GM10847 (cell line): ENCODE results near the gene HTATSF1.

Source experiments
- POLR2A ChIP-seq: IDR thresholded peaks from 2 replicates; pipeline ENCODE4 v1.6.1; 2011; ENCODE audit not compliant: insufficient read length; ENCODE audit errors: extremely low read depth

The HTATSF1 gene

DNA sequence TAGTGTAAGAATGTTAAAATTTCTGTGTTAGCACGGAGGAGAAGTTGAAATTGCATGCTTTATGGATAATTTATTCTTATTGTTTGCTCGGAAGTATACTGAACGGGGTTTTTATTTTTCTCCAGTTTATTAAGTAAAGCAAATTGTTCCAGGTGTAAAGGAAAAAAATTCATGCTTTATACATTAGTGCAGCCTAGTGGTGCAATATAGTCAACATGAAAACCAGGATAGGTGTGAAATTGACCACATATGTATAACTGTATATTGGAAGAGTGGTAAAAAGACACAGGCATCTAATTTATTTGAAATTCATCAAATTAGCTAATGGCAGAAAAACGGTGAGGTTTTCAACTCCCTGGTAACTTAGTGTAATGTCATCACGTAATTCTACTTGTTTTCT is 8.7 kb upstream of the HTATSF1 start:
- no peak for TF ChIP-seq POLR2A

DNA sequence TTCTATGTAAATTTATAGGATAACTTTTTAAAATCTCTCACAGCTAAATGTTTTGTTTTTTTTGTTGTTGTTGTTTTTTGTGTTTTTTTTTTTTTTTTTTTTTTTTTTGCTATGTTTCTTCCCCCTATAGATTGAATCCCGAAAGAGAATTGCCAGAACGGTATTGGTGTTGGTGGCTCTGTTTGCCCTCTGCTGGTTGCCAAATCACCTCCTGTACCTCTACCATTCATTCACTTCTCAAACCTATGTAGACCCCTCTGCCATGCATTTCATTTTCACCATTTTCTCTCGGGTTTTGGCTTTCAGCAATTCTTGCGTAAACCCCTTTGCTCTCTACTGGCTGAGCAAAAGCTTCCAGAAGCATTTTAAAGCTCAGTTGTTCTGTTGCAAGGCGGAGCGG is 5.6 kb upstream of the HTATSF1 start:
- no peak for TF ChIP-seq POLR2A

- no peak for TF ChIP-seq POLR2A
Measured at GRCh38 chrX:136493011-136493410, 4.4 kb upstream of the HTATSF1 start.

DNA sequence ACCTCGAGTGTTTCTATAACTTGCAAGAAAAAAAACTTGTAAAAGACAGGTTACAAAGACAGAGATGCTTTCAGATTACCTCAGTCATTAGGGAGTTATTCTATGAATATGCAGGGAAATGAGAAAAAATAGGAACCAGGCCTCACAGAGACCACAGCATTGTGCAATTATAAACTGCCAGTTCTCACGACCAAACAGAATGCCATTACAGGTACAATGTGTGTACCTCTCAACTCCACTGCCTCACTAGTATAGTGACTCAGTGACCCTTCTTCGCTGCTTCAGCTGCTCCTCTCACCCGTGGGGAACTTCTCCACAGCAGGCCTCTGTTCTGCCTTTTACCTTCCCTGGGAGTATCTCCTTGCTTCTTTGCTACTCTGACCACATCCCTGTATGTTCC is 2.3 kb upstream of the HTATSF1 start:
- no peak for TF ChIP-seq POLR2A

DNA sequence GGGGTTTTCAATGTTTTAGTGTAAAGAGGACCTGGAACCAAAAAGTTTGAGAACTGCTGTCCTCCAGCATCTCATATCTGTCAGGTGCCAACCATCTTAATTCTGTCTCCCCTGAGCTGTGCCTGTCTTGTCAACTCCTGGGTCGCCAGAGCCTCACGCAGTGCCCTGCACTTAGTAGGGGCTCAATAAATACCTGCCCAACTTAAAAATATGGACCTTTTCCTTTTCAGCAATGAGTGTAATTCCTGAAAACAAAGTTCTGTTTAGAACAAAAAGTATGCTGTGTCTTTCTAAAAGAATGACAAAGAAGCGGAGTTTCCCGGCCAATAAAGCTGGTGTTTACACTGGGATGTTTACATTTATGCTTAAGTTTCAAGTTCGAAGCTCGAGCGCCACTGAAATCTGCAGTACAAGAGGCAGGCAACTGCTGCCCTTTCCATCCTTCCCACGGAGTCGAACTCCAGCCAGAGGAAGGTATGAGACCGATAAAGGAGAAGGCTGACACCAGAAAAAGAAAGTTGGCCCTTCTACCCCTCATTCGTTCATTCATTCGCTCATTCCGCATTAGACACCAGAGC is 1.1 kb upstream of the HTATSF1 start:
- TF ChIP-seq POLR2A = no peak

- TF ChIP-seq POLR2A = peak; percentile 43
Measured at GRCh38 chrX:136496764-136497555, 432 bp upstream of the HTATSF1 start.

- no peak for TF ChIP-seq POLR2A
Measured at GRCh38 chrX:136519069-136519468, 21.7 kb downstream of the HTATSF1 start.

GRCh38 chrX:136523770-136524169 is 26.4 kb downstream of the HTATSF1 start:
- TF ChIP-seq POLR2A = no peak

- no peak for TF ChIP-seq POLR2A
Measured at GRCh38 chrX:136525738-136526606, 28.6 kb downstream of the HTATSF1 start.

GRCh38 chrX:136528645-136529315 is 31.4 kb downstream of the HTATSF1 start:
- no peak for TF ChIP-seq POLR2A

- TF ChIP-seq POLR2A = no peak
Measured at GRCh38 chrX:136529795-136530194, 32.4 kb downstream of the HTATSF1 start.

DNA sequence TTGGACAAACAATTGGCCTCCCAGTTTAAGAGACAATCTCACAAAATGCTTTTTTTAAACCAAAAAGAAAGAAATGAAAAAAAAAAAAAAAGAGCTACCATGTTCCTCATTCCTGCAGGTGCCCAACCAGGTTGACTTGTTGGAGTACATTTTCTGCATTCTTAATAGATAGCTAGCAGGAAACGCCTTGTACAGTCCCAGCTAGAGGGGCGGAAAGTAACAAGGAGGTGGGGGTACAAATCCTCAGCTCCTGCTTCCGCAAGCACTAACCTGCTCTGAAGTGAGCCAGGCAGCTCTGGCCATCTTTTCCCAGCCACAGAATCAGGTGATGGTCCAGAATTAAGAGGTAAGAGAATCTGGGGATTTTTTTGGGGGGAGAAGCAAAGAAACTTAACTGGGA is 34.6 kb downstream of the HTATSF1 start, which contains the start of gene VGLL1:
Gene VGLL1 (plus strand): TSS at position 265 of the 400 bp plus-strand sequence. CDS start 3,806 bp downstream, outside the sequence.
- no peak for TF ChIP-seq POLR2A

GRCh38 chrX:136534131-136534530 is 36.7 kb downstream of the HTATSF1 start:
- TF ChIP-seq POLR2A = no peak

- TF ChIP-seq POLR2A = no peak
Measured at GRCh38 chrX:136538811-136539210, 41.4 kb downstream of the HTATSF1 start.

DNA sequence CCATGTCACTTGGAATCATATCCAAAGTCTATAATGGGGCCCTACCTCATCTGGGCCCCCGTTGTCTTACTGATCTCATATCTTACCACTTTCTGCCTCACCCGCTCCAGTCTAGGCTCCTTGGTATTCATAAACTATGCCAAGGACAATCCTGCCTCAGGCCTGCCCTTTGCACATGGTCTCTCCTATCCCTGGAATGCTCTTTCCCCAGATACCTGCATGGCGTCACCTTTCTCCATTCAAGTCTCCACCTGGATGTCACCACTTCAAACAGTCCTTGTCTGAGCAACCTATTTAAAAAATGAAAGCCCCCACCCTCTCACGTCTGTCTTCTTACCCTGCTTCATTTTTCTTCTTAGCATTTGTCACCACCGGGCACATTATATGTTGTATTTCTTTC is 42.8 kb downstream of the HTATSF1 start:
- TF ChIP-seq POLR2A = no peak
